Tongue (tissue), 2 donors: Measurements from ENCODE around the gene RET. TPM values are rescaled to one million over a fixed set of nuclear protein-coding genes. Genes with fewer than 3 reads are reported as not detected.

Source experiments
- DNase-seq: peaks from one replicate; pipeline ENCODE4 v3.0.0-alpha.2; 2015
- total RNA-seq: library from RNA; depleted of rRNA; stranded (reverse); fragments of >200 nt; gene quantifications from one replicate; pipeline ENCODE4 v1.2.3, GENCODE V29; 2014

RET gene
- total RNA-seq, 1 donor from 2014 or later, result 12.0 TPM

- DNase-seq, result no peak
Observed at GRCh38 chr10:43044961-43045621, 31.8 kb upstream of the RET start.

GRCh38 chr10:43045631-43046287 is 31.1 kb upstream of the RET start:
- DNase-seq, result no peak

DNA sequence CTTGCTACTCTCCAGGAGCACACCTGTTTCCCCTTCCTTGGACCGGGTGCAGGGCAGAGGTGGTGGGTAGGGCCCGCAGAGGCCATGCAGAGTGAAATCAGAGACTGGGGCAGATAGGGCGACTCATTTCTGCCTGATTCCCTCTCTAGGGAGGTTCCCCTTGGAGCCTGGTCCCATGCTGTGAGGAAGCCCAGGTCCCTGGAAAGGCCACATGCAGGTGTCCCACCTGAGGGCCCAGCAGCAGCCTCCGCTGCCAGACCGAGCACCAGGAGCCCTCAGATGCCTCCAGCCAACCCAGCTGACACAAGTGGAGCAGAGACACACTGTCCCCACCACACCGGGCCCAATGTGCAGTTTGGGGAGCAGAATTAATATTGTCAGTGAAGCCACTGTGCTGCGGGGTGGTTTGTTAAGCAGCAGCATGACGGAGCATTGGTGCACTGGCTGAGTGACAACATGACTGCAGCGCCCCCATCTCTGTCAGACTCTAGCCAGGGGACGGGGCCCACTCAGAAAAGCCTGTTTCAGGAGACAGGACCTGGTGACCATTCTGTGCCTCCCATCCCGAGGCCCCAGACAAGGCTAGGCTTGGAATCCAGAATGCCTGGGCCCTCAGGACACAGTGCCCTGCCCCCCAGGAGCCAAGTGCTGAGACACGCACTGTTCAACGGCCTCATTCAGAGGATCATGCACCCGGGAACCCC is 30.4 kb upstream of the RET start:
- no peak for DNase-seq

DNA sequence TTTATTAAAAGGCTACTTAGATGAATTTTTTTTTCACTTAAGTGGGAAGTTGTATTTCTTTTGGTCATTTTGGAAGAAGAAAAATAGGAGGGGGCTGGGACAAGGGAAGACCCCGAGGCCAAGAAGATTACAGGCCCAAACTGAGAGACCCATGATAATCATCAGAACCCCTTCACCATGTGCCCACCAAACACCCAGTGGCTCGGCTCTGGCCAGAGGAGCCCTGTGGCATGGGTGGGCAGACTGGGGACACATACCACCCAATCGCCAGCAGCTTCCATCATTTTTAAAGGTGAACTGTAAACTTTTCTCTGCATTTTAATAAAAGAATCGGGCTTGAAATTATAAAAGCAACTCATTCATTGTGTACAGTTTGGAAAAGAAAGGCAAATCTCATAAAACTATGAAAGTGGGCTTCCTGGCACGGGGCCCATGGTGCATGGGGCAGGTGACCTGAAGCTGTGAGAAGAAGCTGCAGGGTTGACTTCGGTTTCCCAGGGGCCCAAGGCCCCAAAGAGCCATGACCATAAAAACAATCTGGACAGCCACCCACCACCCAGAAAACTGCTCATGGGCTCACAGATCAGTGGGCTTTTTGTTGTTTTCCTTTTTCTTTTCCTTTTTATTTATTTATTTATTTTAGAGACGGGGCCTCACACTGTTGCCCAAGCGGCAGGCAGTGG is 29.4 kb upstream of the RET start:
- no peak for DNase-seq

DNA sequence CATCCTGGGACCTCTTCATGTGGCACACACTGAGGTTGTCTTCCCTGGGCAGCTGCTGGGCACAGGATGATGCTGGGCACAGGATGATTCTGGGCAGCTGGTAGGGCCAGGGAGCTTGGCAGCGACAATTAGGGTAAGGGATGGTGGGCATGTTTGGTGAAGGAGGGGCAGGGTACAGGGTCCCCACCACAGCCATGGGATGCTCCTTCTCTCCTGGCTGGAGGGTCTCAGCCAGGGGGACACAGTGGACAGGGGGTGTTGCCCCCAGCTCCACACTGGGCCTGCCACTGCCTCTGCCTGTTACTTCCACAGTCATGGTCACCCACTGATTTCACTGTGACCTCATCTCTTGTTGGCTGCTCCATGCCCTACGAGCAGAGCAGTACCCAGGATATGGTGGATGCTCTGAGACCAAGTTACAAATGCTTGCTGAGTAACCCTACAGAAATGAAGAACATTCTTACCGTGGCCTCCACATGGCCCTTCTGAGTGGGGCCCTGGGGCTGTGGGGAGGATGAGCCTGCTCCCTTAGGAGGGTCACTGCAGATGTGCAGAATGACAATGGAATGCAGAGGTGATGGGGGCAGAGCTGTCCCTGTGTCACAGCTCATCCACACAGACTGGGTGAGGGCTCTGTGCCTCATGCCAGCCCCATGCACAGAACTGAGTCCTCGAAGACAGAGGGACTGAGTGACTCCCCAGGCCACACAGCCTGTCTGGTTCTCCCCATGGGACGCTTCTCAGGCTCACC is 28.4 kb upstream of the RET start:
- DNase-seq, result no peak

DNA sequence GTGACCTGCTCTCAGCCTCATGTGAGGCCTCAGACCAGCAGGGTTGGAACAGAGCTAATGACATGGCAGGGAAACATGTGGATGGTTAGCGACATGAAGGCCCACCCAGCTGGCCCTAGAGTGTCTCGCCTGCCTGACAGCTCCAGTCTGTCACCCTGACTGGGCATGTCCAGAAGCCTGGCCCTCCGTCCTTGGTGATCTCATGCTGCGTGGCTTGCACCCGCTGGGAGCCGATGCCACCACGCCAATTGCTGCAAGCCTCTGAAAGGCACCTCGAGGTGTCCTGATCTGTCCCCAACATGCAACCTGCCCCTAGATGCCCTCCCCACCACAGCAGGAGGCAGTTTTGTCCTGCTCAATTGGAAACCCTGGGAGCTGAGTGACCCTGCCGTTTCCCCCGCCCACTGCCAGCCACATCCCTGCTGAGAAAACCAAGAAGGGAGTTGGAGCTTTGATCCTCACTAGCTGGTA is 27.8 kb upstream of the RET start:
- DNase-seq, result no peak

- no peak for DNase-seq
Observed at GRCh38 chr10:43050011-43050410, 26.9 kb upstream of the RET start.

DNA sequence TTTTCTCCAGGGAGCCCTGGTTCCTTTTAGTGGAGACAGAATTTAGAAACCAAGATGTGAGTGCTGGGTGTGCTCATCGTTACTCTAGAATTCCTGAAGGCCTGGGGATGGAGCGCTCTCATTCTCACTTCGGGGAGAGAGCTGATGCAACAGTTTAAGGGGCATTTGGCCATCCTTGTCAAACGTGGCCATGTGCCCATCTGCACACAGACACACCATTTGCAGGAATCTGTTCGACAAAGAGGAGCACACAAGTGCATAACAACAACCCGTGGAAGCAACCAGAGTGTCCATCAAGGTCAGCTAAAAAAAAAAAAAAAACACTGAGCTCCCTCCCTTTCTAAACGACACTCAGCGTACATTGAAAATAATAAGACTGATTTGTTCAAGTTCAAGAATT is 23.0 kb upstream of the RET start:
- no peak for DNase-seq

DNA sequence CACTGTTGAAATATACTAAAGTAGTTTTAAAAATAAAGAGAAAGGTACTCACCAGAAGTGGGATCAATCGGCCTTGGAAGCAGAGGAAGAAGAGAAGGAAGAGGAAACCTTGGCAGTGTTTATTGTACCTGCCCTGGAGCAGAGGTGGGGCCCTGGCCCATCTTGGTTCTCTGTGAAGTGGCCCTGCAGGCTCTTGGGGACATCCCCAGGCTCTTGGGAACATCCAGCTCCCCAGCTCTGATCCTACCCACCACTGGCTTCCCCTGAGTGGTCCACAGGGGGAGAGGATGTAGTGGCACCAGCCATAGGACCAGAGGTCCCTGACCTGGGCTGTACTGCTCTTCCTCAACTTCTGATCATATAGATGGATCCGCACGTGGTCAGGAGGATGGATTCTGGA is 22.3 kb upstream of the RET start:
- no peak for DNase-seq

DNA sequence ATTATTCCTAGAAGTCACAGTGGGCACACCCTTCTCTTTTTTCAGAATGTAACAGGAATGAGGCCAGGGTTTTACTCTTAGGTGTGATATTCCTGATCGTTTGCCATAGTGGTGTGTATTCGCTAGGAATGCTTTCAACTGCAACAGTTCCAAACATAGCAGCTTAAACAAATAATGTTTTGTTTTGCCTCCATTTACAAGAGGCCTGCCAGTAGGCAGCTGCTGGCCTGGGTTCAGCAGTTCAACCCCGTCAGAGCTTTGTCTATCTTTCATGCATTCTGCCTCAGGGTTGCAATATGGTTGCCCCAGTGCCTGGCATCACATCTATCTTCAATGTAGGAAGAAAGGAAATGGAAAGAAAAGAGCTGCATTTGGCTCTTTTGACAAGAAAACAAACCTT is 21.7 kb upstream of the RET start:
- no peak for DNase-seq

GRCh38 chr10:43055991-43056567 is 20.8 kb upstream of the RET start:
- DNase-seq, result no peak

GRCh38 chr10:43056568-43057011 is 20.3 kb upstream of the RET start:
- DNase-seq, result no peak

- no peak for DNase-seq
Observed at GRCh38 chr10:43057231-43057711, 19.6 kb upstream of the RET start.

DNA sequence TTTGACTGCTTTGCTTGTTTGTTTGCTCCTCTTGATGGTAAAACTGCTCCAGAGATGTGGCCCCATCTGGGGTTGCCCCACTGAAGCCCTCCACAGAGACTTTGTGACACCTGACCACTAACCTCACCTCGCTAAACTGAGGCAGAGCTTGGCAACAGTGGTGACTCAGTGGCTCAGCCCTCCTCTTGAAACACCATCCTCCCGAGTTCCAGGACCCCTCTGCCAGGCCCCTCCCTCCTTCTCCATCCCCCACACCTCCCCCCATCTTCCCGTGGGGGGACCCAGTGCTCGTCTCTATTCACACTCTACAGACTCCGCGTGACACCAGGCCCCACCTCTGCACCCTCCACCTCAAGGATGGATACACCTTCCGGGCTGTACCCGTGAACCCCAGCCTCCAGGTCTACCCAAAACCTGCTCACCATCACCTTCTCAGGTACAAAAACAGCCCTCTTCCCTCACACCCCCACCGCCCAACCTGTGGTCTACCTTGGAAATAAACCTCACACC is 19.0 kb upstream of the RET start:
- DNase-seq, result no peak

GRCh38 chr10:43058716-43059335 is 18.0 kb upstream of the RET start:
- DNase-seq, result no peak

DNA sequence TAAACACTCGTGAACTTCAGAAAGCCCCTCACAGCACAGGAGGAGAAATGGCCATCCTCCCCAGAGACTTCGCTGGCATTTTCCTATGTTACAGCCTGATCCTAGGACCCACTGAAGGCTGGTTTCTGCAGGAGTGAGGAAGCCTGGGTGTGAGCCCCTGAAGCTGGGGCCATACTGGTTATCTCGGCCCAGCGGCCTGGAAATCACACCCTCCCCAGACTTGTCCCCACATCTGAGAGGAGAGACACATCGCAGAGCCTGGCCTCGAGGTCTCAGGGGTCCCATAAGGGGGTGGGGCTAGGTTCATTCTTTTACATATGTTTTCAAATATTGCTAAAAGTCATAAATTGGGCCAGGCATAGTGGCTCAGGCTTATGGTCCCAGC is 17.5 kb upstream of the RET start:
- DNase-seq, result no peak

DNA sequence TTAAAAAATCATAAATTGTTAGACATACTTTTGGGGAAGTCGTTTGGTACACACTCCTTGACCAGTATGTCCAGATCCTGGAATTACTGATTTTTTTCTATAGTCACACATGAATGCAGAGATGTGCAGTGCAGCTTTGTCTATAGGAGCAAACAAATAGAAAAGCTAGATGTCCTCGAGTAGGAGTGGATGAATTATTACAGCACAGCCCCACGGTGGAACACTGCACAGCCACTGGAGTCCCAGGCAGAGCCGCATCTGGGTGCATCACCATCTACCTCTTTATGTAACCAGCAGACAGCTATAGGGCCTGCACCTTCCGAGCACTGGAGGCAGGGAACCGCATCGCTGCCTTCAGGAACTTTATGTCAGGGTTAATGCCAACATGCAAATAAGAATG is 17.0 kb upstream of the RET start:
- DNase-seq, result no peak

DNA sequence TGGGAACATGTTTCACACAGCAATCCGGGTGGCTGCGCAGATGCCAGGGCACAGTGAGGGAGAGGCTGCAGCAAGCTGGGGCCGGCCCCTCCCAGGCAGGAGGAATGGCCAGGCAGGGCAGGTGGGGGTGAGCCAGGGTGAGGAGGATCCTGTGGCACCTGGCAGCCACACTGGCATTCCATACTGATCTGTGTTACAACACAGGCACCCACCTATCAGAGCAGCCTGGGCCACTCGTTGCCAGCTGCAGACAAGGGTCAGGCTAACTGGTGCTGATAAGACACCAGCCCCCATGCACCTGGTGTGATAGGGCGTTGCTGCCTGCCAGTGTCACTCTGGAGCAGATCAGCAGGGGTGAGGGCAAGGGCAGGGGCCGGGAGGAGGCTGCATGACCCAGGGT is 16.6 kb upstream of the RET start:
- DNase-seq, result no peak

DNA sequence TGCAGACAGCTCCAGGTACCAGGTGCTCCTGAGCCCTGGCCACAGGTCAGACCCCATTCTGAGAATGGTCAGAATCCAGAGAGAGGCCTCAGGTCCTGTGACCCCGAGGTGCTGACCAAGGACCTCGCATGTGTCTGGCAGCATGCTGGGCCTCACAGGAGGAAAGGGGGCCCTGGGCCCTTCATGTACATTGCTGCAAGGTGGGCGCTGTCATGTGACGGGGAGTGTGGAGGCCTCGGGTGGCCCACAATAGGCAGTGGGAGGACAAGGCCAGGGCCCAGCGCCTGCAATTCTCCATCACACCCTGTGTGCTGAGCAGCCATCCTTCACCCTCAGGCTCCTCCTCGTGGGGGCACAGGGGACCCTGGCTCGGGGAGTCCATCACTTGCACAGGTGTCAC is 15.5 kb upstream of the RET start:
- DNase-seq, result no peak

DNA sequence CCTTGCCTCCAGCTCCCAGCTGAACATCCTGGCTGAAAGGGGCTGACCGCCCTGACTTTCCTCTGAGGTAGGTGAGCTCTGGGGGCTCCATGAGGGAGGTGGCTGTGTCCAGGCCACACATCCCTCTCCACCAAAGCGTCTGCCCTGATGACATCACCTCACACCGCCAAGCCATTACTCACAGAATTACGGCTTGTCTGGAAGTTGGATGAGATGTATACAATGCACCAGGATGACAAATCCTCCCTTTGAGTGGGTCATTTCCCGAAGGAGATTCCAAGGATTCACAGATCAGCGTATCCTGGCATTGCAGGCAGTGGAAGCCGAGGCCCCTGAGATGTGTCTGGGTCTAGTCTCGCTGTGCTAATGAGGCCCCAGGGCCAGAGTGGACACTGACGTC is 15.1 kb upstream of the RET start:
- DNase-seq, result no peak
